Activated effector memory CD4-positive, alpha-beta T cell treated with Interleukin-2 at 50 U/mL for 16 hours (primary cell): ENCODE results near the gene MRPL40.
"Not testable (repeated sequence)": the region's sequence is repeated elsewhere in the genome, so short reads cannot be mapped to it uniquely, and the experiment has no call there.

Experiments used
- DNase-seq: peaks from one replicate; pipeline ENCODE4 v3.0.0-alpha.2; 2020

MRPL40 gene

DNA sequence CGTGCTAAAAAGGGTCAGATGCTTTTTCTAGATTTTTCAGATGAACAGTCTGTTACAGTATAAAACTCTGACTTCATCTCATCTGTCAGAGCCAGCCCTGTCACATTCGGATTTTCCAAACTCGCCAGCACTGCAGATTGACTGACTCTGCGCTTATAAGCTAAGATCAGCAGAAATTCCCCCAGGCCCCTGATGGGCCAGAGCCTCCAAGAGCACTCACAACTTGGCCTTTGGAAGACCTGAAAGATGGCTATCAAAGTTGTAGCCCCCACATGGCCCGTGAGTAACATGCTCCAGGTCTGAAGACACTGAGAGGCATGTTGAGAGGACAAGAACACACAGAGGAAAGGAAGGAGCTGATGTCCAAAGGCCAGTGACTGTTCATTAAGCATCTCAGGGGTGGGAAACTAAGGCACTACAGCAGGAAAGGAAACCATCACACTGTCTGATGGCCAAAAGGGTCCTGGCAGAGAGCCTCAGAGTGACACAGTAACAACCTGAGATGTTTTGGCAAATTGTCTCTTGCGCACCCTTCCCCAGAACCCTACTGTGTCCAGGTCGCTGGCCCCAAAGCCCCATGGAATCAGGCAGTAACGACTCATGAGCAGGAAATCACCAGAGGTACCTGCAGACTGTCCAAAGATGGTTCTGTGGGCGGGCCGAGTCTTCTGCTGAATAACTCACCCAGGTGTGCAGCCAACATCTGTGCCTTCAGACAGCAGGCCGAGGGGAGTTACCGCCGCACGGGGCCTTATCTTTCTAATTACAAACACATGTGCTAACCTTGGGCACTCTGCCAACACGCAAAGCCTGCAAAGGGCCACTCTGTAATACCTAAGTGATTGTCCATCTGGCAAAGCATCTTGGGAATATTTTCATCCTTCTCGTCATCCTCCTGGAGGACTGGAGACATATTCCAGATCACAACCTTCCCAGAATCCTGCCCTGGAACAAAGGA lies 24.4 kb upstream of the MRPL40 start:
- no peak for DNase-seq

DNA sequence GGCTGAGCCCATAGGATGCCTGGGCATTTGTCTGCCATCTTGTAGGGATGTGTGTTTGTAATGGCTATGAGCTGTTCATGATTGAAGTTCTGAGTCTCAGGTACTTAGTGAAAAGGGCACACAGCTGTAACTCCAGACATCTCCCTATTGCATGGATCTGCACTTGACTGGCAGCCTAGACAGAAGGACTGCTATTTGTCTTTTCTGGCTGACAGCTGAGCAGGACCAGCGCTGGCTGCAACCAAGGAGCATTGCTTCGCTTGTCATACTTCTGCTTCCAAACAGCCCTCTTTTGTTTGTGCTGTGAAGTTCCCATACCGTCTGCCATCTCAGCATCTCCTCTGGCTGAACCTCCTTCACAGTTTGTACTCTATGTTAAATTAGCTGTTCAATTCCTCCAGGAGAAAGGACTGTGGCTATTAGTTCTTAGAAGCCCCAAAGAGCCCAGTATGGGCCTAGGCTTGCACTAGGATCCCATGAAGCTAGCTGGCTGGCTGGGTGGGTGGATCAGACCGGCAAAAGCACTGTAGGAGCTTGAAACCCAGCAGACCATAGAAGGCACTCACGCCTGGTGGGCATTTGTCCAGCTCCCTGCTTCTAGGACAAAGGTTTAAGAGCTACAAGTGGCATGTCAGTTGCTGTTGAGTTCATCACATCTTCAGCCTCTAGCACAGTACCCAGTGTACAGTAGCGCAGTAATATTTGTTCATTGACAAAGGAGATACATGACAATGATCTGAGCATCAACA lies 21.2 kb upstream of the MRPL40 start:
- DNase-seq, result no peak

DNA sequence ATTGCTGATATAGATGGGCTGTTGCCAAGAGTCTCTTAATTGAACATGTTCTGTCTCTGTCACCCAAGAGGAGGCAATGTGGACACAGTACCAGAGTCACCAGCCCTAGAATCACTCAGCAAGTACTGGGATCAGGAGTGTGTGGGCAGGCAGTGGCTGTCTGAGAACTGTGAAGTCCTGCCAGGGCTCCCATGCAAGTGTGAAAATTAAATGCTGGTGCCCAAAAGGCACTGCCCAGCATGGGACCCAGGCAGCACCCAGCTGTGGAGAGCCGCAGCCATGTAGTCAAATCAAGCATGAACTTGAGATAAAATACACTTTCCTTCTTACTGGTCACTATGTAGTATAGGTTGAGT lies 20.7 kb upstream of the MRPL40 start:
- no peak for DNase-seq

DNA sequence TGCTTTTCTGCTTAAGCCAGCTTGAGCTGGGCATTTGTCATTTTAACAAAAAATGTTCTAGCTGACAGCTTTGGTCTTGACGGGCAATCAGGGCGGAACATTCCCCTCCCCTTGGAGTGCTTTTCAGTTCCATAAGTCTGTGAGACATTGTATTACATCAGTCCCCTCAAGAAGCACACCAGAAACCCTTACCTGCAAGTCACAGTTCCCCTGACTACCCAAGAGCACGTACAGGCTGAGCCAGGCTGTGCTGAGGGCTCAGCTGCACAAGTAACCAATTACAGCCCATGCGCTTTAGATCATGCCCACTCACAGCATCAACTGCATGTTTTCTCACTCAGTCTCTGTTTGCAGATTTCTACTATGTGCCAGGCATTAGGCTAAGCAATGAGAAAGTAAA lies 19.9 kb upstream of the MRPL40 start:
- DNase-seq, result no peak

DNA sequence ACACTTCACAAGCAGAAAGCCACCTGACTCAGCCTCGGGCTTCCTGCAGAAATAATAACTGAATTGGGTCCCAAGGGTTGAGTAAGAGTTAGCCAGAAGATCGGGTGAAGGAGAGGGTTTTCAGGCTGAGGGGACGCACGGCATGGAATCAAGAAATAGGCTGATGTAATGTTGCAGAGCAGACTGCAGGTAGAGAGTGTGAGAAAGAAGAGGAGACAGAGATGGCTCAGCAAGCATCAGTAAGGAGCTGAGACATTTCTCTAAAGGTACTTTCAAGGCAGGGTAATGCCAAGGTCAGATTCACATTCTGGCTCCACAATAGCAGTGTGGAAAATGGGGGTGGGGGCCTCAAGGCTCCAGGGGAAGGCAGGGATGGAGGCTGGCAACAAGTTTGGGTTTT lies 19.4 kb upstream of the MRPL40 start:
- no peak for DNase-seq

DNA sequence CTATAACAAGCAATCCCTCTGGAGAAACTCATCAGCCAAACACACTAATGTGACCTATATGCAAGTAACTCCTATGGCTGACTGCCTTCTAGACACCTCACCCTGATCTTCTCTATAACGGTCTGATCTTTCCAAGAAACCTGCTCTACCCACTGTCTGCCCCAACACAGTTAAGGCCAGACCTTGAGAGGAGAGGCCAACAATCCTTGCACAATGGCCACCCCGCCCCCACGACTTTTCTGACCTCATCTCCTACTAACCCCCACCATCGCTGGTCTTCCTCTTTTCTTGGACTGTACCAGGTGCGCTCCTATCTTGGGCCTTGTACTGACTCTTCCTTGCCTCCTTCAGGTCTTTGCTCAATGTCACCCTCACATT lies 13.3 kb upstream of the MRPL40 start:
- DNase-seq, result no peak

DNA sequence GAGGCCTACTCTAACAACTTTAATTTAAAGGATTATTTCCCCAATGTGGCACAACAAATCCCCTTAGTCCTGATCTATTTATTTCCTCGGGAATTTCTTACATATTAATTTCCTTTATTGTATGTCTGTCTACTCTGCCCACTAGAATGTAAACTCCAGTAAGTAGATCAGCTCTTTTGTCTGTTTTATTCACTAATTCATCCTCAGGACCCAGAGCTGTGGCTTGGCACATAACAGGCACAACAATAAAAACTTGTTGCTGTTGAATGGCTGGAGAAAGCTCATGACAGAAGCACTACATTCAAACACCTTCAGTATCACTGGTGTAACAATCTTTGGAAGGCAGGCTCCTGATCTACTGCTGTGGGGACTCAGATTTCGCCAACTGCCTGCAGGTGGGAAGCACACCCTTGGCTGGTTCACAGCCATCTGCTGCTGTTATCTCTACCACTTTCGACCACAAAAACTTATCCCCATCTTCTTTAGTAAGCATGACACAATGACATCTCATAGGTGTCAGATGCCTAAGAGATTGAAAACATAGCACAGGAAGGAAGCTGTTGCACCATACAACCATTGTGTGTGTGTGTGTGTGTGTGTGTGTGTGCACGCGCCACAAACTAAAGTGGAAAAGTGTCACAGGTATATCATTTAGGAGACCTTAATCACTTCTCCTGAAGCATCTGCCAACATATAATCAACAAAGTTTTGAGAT lies 12.7 kb upstream of the MRPL40 start:
- DNase-seq, result peak; percentile 11

DNA sequence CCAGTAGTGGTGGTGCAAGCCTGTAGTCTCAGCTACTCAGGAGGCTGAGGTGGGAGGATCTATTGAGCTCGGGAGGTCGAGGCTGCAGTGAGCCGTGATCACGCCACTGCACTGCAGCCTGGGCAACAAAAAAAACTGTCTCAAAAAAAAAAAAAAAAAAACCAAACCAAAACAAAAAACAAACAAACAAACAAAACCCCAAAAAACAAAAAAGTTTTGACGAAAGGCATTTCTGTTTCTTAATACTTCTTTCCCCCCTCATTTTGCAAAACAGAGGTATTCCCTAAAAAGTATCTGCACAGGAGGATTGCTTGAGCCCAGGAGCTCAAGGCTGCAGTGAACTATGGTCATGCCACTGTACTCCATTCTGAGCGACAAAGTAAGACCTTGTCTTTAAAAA lies 12.0 kb upstream of the MRPL40 start:
- no peak for DNase-seq

DNA sequence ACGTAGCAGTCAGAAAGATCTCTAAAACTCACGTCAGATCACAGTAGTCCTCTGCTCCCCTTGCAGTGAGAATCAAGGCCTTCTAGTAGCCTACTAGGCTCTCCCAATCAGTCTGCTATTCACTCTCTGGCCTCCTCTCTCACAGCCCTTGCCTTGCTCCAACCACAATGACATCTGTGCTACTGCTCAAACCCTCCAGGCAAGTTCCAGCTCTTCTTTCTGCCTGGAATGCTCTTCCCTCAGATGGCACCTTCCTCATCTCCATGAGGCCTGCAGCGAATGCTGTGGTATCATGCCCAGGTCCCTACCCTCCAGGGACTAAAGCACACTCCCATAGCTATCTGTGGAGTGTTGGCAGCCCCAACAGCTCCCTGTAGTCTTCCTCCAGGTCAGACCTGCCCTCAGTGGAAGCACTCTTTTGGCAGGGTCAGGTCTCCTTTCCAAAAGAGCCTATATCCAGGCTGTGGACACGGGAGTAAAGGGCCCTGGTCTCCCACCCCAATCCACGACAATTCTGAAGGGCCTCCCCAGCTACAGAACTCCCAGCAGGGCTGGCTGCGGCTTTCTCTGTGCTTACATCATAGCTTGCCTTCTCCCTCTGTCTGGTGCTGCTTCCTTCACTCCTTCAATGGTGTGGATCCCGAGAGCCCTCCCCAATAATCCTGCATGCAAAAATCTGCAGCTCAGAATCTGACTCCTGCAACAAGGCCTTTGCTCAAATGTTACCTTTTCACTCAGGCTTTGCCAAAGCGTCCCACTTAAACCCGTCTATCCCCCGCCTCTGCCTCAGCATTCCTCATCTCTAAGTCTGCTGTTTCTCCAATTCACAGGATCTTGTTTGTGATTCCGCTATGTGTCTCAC lies 9.7 kb upstream of the MRPL40 start:
- DNase-seq, result no peak

DNA sequence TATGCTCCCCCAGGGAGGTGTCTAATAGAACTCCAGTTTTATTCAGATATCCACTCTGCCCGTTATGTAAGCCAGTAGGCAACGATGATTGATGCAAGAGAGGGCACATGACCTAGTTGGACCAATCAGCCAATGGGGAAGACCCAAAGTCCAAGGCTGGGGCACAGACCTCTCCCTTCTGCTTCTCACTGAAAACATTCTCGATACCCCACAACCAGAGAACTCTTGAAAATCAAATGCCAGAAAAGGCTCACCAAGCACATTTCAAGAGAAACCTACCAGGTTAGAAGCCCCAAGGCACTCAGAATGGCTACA lies 8.2 kb upstream of the MRPL40 start:
- DNase-seq, result no peak

DNA sequence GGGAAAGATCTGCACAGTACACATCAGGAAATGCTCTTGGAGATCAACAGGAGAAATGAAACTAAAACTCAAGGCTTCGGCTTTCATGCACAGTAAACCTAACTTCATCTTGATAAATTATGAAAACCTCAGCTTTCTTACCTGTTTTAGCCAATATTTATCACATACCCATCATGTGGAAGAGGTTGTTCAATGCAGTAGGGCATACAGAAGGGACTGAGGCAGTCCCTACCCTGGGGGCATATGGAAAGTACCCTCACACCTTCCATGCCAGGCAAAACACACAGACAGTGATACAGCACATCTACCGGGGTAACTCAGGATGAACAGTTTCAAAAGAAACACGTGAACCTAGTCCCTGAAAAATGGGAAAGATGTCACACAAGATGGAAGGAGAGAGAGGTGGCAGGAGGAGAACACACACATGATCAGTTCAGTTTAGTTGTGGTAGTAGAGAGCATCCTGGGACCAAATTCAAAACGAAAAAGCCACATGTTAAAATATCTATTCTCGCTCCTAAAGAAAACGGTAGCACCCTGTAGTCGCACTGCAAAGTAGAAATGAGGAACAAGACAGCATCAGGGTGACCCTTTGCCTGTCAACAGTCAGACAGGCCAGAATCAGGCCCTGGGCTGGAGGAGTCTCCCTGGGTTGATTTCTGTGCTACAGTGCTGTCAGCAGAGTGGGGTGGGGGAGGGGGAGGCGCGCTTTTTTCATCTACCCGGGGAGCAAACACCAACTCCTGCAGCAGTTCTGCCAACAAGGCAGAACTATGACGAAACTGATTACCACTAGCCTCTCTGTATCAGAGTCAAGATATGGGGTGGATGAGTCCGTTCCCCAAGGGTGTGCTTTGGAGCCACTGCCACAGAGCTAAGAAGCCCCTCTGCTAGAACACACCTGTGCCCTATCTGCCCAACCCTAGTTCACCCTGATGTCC lies 2.1 kb upstream of the MRPL40 start:
- no peak for DNase-seq

DNA sequence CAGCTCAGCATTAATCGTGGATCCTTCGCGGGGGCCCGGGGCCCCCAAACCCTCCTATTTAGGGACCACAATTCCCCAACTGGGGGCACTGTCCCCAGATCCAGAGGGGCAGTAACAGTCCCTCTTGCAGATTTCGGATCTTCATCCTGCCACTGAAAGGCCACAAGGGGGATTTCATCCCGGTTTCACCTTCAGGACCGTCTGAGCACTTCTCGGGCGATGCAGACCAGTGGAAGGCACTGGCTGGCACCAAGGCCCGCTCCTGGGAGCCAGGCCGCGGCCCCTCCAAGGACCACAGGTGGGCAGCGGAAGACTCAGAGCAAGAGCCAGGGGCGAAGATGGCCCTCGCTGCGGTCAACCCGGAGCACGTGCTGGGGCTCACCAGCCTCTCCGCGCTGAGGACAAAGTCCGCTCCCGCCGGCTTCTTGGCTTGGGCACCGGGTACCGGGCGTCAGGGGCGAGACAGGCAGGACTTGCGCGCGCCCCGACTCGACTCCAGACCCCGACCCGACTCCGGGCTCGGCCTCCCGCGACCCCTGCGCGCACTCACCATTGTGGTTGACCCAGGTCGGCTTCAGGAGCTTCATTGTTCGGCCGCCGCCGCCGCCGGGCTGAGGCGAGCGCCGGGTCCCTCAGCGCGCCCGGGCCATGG lies 1.3 kb upstream of the MRPL40 start:
- DNase-seq, result no peak

DNA sequence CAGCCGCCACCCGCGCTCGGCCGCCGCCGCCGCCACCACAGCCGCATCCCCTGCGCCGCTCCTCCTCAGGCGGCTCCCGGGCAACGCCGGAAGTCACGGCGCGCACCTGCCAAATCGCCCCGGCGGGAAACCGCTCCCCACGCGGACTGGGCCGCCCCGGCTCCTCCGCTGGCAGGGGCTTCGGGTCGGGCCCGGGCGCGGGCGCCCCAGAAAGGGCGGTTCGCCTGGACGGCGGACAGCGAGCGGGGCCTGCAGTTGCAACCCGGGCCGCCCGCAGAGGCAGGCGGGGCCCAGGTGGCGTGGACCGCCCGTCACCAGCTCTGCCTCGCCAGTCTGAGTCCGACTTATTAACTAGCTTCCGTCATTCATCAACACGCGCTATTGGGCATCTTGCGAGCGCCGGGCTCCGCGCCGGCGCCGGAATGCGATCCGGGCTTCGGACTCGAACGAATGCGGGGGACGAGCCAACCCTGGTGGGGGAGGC lies 654 bp upstream of the MRPL40 start, which contains the start of gene HIRA:
Gene HIRA (minus strand): TSS at position 85 of the 484 bp plus-strand sequence. CDS start 257 bp downstream, outside the sequence.
- peak; percentile 85 for DNase-seq

DNA sequence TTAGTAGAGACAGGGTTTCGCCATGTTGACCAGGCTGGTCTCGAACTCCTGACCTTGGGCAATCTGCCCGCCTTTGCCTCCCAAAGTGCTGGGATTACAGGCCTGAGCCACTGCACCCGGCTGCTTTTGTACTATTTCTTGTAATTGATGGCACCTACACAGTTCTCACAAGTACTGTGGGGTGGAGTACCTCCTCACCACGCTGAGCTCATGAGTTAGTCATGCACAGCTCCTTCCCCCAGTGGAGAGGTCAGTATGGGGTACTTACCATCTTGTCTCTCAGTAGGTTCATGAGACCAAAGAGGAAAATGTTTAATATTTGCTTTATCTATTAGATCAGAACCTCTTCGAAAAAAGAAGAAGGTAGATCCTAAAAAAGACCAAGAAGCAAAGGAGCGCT lies 2.1 kb downstream of the MRPL40 start:
- no peak for DNase-seq

DNA sequence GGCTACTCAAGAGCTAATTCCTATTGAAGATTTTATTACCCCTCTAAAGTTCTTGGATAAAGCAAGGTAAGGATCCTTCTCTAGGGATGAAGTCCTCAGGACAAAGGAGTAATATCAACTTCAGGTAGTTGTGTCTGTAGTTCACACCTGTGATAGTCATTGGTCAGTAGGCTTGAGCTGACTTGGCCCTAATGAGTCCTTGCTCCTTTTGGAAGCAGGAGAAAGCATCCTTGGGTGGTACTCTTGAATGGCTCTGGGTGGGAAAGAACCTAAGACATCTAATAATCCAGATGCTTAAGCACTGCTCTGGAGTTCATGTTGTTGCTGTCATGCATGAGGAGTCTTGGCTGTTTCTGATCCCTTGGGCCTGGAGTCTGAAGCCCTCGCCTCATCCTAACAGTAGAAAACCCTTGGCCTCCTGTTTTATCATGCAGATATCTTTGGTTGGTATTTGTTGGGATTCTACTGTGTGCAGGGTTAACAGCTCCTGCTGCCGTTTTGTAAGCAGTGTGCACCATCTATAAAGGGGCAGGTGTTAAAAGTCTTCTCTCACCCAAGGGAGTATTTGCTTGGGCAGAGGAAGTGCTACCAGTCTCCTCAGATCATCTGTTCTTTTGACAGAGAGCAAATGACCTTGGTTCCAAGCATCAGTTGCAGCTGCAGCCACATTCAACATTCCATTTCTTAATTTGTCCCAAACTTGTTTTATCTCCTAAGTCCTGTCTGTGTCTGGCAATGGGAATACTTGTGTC lies 2.7 kb downstream of the MRPL40 start:
- no peak for DNase-seq

DNA sequence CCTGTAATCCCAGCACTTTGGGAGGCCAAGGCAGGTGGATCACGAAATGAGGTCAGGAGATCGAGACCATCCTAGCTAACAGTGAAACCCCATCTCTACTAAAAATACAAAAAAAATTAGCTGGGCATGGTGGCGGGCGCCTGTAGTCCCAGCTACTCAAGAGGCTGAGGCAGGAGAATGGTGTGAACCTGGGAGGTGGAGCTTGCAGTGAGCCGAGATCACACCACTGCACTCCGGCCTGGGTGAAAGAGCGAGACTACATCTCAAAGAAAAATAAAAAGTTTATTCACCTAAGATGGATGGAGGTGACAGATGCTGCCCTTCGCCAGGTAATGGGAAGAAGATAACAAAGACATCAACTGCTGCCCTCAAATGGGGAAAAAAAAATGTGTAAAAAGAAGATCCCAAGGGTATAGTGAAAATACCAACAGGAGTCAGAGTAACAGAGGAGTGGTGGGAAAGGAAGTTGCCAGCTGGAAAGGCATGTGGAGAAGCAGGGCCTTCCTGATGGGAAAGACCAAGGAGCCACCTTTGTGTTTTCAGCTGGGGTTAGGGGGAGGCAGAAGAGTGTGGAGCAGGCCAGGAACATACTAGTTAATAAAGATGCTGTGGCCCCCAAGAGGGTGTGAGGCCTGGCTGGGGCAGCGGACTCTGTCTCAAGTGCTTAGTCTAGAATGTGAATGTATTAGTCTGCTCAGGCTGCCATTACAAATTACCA lies 4.3 kb downstream of the MRPL40 start:
- not testable (repeated sequence) for DNase-seq

DNA sequence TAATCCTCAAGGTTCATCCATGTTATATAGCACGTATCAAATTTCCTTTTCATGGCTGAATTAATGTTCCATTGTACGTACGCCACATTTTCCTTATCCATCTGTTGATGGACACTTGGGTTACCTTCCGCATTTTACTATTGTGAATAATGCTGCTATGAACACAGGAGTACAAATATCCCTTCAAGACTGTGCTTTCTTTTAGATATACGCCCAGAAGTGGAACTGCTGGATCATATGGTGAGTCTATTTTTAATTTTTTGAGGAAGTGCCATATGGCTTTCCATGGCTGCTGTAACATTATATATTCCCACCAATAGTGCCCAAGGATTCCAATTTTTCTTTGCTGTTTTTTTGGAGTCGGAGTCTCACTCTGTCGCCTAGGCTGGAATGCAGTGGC lies 6.0 kb downstream of the MRPL40 start:
- no peak for DNase-seq

DNA sequence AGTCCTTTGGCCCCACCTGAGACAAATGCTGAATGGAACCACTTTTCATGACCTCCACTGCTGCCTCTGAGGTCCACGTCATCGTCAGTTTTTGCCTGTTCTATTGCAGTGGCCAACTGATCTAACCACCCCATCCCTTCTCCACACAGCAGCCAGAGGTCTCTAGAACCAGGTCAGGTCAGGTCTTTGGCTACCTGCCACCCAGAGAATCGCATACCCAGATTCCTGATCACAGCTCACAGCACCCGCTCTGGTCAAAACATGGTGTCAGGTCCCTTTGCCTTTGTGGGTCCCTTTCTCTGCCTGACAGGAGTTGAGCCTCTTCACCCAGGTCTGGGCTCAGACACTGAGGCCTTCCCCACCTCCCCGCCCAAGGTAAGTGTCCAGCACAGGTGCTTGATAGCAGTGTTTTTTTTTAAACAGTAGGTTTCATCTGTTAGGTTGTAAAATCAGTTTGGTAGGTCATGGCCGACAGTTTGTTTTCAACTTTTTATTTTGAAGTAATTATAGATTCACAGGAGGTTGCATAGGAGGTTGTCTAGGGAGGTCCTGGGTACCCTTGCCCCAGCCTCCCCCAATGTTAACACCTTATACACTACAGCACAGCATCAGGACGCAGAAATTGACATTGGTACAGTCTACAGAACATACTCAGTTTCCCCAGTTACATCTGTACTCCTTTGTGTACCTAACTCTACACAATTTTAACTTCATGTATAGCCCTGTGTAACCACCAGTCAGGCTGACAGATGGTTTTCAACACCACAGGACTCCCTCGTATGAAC lies 8.3 kb downstream of the MRPL40 start:
- no peak for DNase-seq

DNA sequence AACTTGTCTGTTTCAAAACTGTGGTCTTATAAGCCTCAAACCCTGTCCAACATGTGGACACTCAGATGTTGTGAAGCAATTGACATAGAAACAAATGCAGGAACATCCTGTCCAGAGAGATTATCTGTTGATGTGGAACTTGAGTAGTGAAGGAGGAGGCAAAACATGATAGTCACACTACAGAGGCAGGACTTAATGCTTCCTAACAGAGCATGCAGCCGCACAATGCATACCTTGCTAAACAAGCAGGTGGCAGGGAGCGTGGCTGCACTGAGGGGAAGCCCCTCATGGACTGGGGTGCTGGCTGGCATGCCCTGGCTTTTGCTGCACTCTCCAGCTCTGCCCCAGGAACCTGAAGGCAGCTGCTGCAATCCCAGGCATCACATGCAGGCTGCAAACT lies 9.8 kb downstream of the MRPL40 start:
- no peak for DNase-seq
